GM12872 (cell line): ENCODE data around the gene LRRC9.
A peak's percentile ranks its signal among the peaks of the same experiment; 100 is the strongest.

Source experiments
- CTCF ChIP-seq: IDR thresholded peaks from 3 replicates; pipeline ENCODE4 v1.5.1; 2011; ENCODE audit warnings: low read depth, mild to moderate bottlenecking, low read length, moderate library complexity; ENCODE audit not compliant: insufficient read depth

Gene LRRC9

GRCh38 chr14:59900556-59900955, 19.4 kb upstream of the LRRC9 start:
- no peak for TF ChIP-seq CTCF

GRCh38 chr14:59904184-59904583, 15.8 kb upstream of the LRRC9 start:
- TF ChIP-seq CTCF = no peak

GRCh38 chr14:59905188-59905587, 14.8 kb upstream of the LRRC9 start:
- no peak for TF ChIP-seq CTCF

- TF ChIP-seq CTCF = no peak
Observed at GRCh38 chr14:59912443-59912842, 7.5 kb upstream of the LRRC9 start.

GRCh38 chr14:59913187-59913586, 6.8 kb upstream of the LRRC9 start:
- no peak for TF ChIP-seq CTCF

GRCh38 chr14:59918824-59919569, 947 bp upstream of the LRRC9 start:
- peak; percentile 41; the same call in 2 of the 3 replicates for TF ChIP-seq CTCF

- TF ChIP-seq CTCF = no peak
Observed at GRCh38 chr14:59920378-59920683, 387 bp downstream of the LRRC9 start.
